GOT3 (cell line): ENCODE data around the gene ANKRD39.

ENCODE experiments used
- DNase-seq: peaks from one replicate; lab custom pipeline; 2025; ENCODE audit warnings: mixed read lengths; lab: John Stamatoyannopoulos, UW

The ANKRD39 gene

GRCh38 chr2:96853321-96853720, 4.5 kb downstream of the ANKRD39 start:
- no peak for DNase-seq

DNA sequence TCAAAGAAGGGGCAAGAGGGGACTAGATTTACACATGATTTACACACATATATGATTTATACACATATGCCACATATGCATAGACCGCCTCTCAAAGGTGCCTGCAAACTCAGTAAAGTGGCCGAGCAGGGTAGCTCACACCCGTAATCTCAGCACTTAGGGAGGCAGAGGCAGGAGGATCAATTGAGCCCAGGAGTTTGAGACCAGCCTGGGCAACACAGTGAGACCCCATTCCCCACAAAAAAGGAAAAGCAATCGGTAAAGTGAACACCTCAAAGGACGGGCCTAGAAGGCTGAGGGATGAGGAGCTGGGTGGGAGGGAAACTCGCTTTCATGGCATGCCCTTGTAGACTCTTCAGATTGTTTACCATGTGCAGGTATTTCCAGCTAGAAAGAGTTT, 5.1 kb downstream of the ANKRD39 start:
- no peak for DNase-seq

DNA sequence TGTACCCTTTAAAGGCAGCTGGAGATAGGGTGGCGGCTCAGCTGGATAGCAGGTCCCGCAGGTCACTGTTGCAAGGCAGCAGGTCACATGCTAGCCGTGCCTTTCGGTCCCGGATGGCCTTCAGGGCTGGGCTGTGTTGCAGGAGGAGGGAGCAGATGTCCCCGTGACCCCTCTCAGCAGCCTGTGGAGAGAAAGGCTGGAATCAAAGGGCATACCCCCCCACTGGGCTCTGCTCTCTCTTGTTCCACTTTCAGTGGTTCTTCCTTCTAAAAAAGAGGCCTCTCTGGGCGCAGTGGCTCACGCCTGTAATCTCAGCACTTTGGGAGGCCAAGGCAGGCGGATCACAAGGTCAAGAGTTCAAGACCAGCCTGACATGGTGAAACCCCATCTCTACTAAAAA, 9.6 kb downstream of the ANKRD39 start:
- no peak for DNase-seq

DNA sequence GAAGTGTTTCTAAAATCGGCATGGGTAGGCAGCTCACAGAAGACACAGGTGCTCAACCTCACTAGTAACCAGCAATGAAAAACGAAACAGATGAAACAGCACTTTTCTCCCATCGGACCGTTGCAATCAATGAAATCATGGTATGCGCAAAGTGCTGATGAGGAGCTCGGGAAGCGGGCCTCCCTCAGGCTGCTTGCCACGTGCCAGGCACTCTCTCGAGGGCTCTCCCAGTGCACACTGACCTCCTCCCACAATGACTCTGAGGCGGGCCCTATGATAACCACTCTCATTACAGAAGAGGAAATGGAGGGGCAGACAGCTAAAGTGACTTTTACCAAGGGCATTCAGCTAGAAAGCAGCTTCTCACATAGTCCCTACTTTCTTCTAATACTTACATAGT, 10.2 kb downstream of the ANKRD39 start:
- no peak for DNase-seq

DNA sequence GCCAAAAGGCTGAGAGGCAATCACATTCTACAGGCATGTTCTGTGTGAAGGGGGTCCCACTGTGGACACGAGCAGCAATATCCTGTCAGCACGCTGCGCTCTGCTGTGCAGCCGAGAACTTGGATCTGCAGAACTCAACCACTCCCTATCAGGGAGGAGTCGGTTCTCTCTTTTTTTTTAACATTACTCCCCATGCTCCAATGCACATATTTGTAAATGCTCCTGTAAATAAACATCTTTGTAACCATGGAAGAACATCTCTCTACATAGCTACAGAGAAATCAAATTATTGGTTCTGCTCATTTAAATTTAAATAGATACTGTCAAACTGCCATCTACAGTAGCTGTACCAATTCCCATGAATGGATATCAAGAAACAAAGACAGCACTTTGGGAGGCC, 11.0 kb downstream of the ANKRD39 start:
- no peak for DNase-seq

GRCh38 chr2:96844405-96844808, 13.4 kb downstream of the ANKRD39 start:
- no peak for DNase-seq

- no peak for DNase-seq
Measured at GRCh38 chr2:96843538-96844268, 14.1 kb downstream of the ANKRD39 start, which contains the start of gene ANKRD23. TSS of gene ANKRD23 (minus strand) at chr2:96844021. CDS start at chr2:96843992, 29 bp downstream.

GRCh38 chr2:96842600-96842999, 15.2 kb downstream of the ANKRD39 start:
- no peak for DNase-seq

- DNase-seq, result no peak
Measured at GRCh38 chr2:96841701-96842495, 15.9 kb downstream of the ANKRD39 start.

GRCh38 chr2:96839875-96840850, 17.7 kb downstream of the ANKRD39 start:
- DNase-seq, result no peak

DNA sequence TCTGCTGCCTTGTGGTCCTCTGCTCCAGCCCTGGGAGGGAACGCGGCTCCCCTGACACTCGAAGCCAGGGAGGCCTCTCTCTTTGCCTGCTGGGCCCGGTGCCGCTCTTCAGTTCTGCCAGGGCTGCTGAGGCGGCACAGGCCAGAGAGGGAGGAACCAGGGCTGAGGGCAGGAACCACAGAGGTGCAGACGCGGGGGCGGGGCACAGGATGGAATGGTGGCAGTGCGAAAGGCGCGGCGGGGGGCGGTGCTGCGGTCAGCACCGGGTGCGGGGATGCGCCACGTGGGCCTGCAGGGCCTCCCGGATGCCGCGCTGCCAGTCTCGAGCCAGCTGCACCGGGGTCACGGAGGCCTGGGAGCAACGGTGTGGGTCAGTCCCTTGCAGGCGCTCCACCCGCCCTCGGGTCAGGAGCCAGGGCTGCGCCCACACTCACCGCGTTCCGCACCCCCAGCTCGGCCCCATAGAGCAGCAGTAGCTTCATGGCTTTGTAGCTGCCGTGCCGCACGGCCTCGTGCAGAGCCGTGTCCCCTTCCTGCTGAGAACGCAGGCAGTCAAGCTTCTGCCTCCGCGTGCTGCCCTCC, 18.4 kb downstream of the ANKRD39 start:
- no peak for DNase-seq

DNA sequence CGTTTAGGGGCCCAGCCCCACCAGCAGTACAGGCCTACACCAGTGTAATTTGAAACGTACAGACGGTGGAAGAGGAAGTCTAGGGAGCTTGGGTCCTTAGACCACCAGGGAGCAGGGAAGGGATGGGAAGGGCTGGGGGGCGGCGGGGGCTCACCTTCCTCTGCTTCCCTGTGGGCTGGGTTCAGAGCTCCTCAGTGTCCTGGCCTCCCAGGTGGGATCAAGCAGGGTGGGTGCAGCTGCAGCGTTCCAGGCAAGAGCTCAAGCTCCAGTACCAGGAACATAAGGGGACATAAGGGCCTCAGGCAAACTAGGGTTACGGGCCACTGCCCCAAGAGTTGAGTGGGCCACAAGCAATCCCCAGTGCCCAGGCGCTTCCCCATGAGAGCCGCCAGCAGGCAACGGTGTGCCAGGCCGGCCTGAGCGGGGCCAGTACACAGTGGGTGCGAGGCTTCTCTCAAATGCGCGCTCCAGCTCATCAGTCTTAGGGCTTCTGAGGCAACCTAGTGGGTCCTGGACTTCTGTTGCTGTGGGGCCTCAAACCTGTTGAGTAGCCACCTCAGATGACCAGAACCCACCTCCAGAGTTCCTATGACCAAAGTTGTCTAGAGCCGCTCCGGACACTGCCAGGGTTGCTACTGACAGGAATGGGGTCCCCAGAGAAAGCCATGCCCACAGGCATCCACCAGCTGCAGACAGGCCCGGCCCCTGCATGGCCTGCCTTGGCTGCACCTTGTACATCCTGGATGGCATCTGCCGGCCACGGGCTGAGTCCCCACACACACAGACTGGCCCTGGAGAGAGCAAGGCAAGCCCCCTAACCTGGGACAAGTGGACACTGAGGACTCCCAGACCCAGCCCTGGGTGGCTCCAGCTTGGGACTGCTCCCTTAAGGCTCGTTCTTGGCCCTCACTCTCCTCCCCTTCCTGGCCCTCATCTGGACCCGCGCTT, 19.2 kb downstream of the ANKRD39 start:
- no peak for DNase-seq

- no peak for DNase-seq
Measured at GRCh38 chr2:96837575-96837974, 20.2 kb downstream of the ANKRD39 start.

GRCh38 chr2:96835830-96836229, 22.0 kb downstream of the ANKRD39 start:
- no peak for DNase-seq

DNA sequence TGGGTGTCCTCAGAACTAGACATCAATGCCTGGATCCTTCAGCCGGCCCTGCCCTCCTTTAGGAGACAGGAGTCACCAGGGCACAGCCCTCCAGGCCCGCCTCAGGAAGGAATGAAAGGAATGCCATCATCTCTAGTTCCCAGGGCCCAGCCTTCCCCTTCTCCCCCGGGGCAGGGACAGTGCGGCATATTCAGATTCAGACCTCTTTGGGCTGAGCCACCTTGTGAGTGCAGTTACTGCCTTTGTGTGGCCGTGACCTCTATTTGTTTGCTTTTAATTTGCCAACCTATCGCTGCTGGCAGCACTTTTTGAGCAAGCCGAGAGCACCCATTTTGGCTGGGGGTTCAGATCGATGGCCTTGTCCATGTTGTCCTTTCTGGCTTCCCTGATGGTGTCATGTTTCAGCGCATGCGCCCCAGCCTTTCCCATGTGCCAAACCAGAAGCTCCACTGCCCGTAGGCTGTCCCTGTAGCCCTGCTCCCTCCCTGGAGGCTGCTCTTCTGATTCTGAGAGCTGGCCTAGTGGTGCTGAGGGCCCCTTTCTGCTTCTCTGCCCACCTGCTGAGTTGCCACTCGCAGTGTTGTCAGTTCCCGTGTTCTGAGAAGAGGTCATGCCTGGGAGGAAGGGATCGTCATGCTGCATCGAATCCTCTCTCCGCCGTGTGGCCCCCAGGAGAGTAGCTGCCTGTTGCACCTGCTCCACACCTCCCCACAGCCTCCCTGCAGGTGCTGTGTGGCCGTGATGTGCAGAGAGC, 24.9 kb downstream of the ANKRD39 start:
- DNase-seq, result no peak

GRCh38 chr2:96832408-96832753, 25.4 kb downstream of the ANKRD39 start:
- DNase-seq, result no peak

- DNase-seq, result no peak
Measured at GRCh38 chr2:96831679-96832078, 26.1 kb downstream of the ANKRD39 start.

- DNase-seq, result no peak
Measured at GRCh38 chr2:96830044-96830562, 27.7 kb downstream of the ANKRD39 start.

DNA sequence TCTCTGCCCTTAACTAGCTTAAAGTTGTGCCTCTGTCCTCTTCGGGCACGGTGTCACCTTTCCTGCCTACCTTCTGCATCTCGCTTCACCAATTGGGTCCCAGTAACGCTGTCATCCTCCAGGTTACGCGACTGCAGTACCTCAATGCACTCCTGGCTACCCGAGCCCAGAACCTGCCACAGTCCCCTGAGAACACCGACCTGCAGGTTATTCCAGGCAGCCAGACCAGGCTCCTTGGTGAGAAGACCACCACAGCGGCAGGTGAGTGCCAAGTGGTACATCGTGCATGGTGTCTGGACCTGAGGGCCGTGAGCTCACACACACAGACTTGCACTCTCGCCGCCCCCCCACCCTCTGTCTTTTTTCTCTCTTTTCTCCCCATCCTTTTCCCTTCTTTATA, 28.9 kb downstream of the ANKRD39 start:
- DNase-seq, result no peak

DNA sequence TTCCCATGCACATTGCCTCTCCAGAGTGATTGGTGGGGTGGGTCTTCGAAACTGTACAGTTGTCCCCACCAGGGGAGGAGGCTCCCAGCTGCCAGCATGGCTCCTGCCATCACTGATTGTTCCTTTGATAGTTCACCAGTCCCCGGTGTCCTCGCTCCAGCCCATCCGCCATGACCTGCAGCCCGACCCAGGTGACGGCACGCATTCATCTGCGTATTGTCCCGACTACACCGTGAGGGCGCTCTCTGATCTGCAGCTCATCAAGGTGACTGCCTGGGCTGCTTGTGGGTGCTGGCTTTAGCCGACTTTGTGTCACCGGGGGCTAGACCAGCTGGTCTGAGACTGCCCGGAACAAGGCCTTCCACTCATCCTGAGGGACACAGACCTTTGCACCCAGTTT, 29.4 kb downstream of the ANKRD39 start:
- DNase-seq, result no peak
